Muscle layer of duodenum (tissue), 2 donors: Measurements from ENCODE around the gene LRRC36.
A peak's percentile ranks its signal among the peaks of the same experiment; 100 is the strongest.
"Not testable (repeated sequence)": the region's sequence is repeated elsewhere in the genome, so short reads cannot be mapped to it uniquely, and the experiment has no call there.

Experiments used
- H3K27ac ChIP-seq: one replicate; pipeline ENCODE4 v1.7.0; 2013; ENCODE audit warnings: mild to moderate bottlenecking, low read length
- H3K27me3 ChIP-seq: one replicate; pipeline ENCODE4 v1.7.0; 2013; ENCODE audit warnings: low read depth, mild to moderate bottlenecking, control low read depth, low read length
- H3K36me3 ChIP-seq, 2 donors: one replicate each; pipeline ENCODE4 v1.7.0; 2013; ENCODE audit warnings: low read length in 2 of 2, control low read depth in 1 of 2, mild to moderate bottlenecking in 1 of 2; ENCODE audit not compliant: insufficient read depth in 2 of 2, control insufficient read depth in 1 of 2
- H3K4me1 ChIP-seq, 2 donors: one replicate each; pipeline ENCODE4 v1.7.0; 2013; ENCODE audit warnings: low read length in 2 of 2, mild to moderate bottlenecking in 2 of 2, control low read depth in 1 of 2, moderate library complexity in 1 of 2; ENCODE audit not compliant: insufficient read depth in 2 of 2, control insufficient read depth in 1 of 2
- H3K4me3 ChIP-seq, 2 donors: one replicate each; pipeline ENCODE4 v1.7.0; 2013; ENCODE audit warnings: low read length in 2 of 2, low read depth in 1 of 2, mild to moderate bottlenecking in 1 of 2
- H3K9me3 ChIP-seq, 2 donors: one replicate each; pipeline ENCODE4 v1.7.0; 2013; ENCODE audit warnings: low read length in 2 of 2, control low read depth in 1 of 2, mild to moderate bottlenecking in 1 of 2; ENCODE audit not compliant: control insufficient read depth in 1 of 2
- donor health status: healthy.

The LRRC36 gene

DNA sequence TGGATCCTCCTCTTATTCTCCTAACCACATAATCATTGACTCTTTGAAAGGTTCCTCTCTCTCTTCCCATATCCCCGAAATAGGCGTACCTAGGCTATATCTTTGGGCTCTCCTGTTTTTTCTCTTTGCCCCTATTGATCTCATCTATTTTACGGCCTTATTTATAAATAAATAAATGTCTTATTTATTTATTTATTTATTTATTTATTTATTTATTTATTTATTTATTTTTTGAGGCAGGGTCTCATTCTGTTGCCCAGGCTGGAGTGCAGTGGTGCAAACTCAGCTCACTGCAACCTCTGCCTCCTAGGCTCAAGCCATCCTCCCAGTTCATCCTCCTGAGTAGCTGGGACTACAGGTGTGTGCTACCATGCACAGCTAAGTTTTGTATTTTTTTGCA, 25.8 kb downstream of the LRRC36 start:
- not testable (repeated sequence) for H3K4me3 ChIP-seq, H3K27me3 ChIP-seq, H3K36me3 ChIP-seq, H3K9me3 ChIP-seq, H3K27ac ChIP-seq, H3K4me1 ChIP-seq

DNA sequence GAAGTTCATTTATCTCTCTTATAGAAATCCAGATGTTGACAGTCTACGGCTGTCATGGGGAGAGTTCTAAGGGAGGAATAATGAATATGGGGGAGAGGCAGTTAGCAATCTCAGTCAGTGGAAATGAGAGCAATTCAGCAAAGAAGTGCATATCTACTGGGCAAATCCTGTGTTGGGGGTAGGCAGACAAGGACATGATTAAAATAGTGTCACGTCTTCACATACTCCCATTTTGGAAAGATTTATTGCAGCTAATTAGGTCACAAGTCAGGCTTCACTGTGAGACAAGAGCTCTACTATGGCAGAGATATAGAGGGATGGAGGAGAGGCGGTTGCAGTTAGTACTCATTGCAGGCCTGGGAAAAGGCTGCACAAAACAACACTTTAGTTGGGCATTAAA, 29.8 kb downstream of the LRRC36 start:
- no peak overlapping the region for H3K27ac ChIP-seq
- H3K9me3 ChIP-seq: no peaks in the 10 kb centered on the region
- no peaks in the 10 kb centered on the region for H3K4me1 ChIP-seq
- no peaks in the 10 kb centered on the region for H3K27me3 ChIP-seq
- H3K36me3 ChIP-seq: no peaks in the 10 kb centered on the region
- no peak overlapping the region for H3K4me3 ChIP-seq

- Histone ChIP-seq H3K4me1 (no peaks in the 10 kb centered on the region), H3K36me3 (no peaks in the 10 kb centered on the region), H3K4me3 (no peak overlapping the region), H3K9me3 (no peaks in the 10 kb centered on the region), H3K27ac (no peak overlapping the region), H3K27me3 (no peaks in the 10 kb centered on the region)
Observed at GRCh38 chr16:67357561-67357960, 30.9 kb downstream of the LRRC36 start.

DNA sequence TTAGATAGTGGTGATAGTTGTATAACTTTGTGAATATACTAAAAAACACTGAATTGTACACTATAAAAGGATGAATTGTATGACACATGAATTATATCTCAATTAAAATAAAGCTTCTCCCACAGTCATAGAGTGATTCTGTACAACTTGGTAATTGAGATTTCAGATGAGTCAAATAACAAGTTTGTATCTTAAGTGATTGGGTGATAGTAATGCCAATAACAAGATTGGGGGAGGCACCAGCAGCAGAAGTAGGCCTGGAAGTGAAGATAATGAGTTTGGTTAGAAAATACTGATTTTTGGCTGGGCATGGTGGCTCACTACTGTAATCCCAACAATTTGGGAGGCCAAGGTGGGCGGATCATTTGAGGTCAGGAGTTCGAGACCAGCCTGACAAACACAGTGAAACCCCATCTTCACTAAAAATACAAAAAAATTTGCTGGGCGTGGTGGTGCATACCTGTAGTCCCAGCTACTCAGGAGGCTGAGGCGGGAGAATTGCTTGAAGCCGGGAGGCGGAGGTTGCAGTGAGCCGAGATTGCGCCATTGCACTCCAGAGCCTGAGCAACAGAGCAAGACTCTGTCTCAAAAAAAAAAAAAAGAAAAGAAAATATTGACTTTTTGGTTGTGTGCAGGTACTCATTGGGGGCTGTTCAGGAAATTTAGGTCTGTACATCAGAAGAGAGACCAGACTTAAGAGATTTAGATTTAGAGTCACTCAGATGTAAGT, 33.1 kb downstream of the LRRC36 start:
- not testable (repeated sequence) for H3K27me3 ChIP-seq

DNA sequence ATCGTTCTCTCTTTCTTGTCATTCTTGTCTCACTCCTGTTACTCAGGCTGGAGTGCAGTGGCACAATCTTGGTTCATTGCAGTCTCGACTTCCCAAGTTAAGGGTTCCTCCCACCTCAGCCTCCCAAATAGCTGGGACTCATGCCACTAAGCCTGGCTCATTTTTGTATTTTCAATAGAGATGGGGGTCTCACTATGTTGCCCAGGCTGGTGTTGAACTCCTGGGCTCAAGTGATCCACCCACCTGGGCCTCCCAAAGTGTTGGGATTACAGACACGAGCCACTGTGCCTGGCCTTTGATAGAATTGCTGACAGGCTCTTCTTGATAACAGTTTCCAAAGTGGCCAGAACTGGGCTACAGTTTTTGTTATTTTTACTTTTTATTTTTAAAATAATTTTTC, 34.4 kb downstream of the LRRC36 start:
- Histone ChIP-seq H3K4me1 (no peaks in the 10 kb centered on the region), H3K9me3 (no peaks in the 10 kb centered on the region), H3K27me3 (no peaks in the 10 kb centered on the region), H3K36me3 (no peaks in the 10 kb centered on the region), H3K27ac (no peak overlapping the region), H3K4me3 (no peak overlapping the region)

More for the DNA sequence above, 33.1 kb downstream of the LRRC36 start:
- not testable (repeated sequence) for H3K4me3 ChIP-seq, H3K27ac ChIP-seq, H3K4me1 ChIP-seq, H3K36me3 ChIP-seq, H3K9me3 ChIP-seq

GRCh38 chr16:67364600-67365235, 38.1 kb downstream of the LRRC36 start:
- H3K9me3 ChIP-seq: no peaks in the 10 kb centered on the region
- H3K27me3 ChIP-seq: no peaks in the 10 kb centered on the region
- H3K27ac ChIP-seq: peak overlapping the region; percentile 27
- H3K36me3 ChIP-seq: no peaks in the 10 kb centered on the region
- H3K4me3 ChIP-seq: no peak overlapping the region
- H3K4me1 ChIP-seq: no peaks in the 10 kb centered on the region

DNA sequence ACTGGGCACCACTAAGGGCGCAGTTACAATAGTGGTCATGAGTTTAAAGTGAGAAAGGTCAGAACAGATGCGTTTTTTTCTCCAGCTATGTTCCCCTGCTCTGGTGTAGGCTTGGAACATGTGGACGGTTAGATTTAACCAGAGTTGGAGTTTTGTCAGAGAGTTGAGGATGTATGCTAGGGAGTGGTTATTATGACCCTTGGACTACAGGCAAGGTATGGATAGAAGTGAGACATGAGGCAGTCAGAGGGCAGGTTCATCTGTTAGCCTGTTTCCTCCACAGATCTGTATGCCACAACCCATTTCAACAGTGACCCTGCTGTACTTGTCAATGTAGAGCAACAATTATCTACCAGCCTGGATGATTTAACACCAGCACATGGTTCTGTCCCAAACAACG, 44.0 kb downstream of the LRRC36 start:
- Histone ChIP-seq H3K4me1 (peaks cover 0 to 4% of the 10 kb centered on the region in 2 donors), H3K27ac (no peak overlapping the region), H3K36me3 (no peaks in the 10 kb centered on the region), H3K4me3 (no peak overlapping the region), H3K27me3 (no peaks in the 10 kb centered on the region), H3K9me3 (no peaks in the 10 kb centered on the region)

- Histone ChIP-seq H3K27me3 (no peaks in the 10 kb centered on the region), H3K27ac (no peak overlapping the region), H3K36me3 (no peaks in the 10 kb centered on the region), H3K4me1 (peaks cover 0 to 4% of the 10 kb centered on the region in 2 donors), H3K4me3 (no peak overlapping the region), H3K9me3 (no peaks in the 10 kb centered on the region)
Observed at GRCh38 chr16:67372664-67373063, 46.0 kb downstream of the LRRC36 start.

DNA sequence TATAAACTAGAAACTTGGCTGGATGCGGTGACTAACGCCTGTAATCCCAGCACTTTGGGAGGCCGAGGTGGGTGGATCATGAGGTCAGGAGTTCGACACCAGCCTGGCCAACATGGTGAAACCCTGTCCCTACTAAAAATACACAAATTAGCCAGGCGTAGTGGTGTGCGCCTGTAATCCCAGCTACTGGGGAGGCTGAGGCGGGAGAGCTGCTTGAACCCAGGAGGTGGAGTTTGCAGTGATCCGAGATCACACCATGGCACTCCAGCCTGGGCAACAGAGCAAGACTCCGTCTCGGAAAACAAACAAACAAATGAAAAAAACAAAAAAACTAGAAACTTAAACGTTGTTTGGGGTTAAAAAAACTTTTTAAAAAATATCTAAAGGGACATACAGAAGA, 49.4 kb downstream of the LRRC36 start:
- not testable (repeated sequence) for H3K4me1 ChIP-seq, H3K9me3 ChIP-seq, H3K36me3 ChIP-seq, H3K27me3 ChIP-seq, H3K27ac ChIP-seq, H3K4me3 ChIP-seq

DNA sequence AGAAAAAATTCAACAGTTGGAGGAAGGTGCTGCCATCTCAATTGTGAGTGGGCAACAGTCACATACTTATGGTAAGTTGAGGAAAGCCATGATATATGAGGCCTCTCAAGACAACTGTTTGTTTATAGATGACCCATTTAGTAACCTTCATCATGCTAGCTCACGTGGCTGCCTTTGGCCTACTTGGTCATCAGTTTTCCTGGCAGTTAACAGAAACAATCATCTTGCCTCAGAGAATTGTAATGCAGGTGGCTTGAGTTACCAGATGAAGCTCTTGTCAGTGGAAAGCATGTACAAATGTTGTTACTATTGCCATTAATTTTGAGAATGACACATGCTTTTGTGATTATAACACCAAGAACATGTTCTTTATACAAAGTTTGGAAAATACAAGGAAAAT, 52.0 kb downstream of the LRRC36 start:
- Histone ChIP-seq H3K27ac (no peak overlapping the region), H3K4me1 (peaks cover 0 to 9% of the 10 kb centered on the region in 2 donors), H3K9me3 (no peaks in the 10 kb centered on the region), H3K36me3 (no peaks in the 10 kb centered on the region), H3K27me3 (no peaks in the 10 kb centered on the region), H3K4me3 (no peak overlapping the region)

GRCh38 chr16:67383284-67383683, 56.7 kb downstream of the LRRC36 start:
- no peak overlapping the region for H3K4me3 ChIP-seq
- H3K27ac ChIP-seq: no peak overlapping the region
- H3K27me3 ChIP-seq: no peaks in the 10 kb centered on the region
- no peaks in the 10 kb centered on the region for H3K36me3 ChIP-seq
- H3K9me3 ChIP-seq: no peaks in the 10 kb centered on the region
- H3K4me1 ChIP-seq: peaks cover 0 to 6% of the 10 kb centered on the region in 2 donors
